ENCODE results near the gene RALGDS.
A peak's percentile ranks its signal among the peaks of the same experiment; 100 is the strongest.

The RALGDS gene

DNA sequence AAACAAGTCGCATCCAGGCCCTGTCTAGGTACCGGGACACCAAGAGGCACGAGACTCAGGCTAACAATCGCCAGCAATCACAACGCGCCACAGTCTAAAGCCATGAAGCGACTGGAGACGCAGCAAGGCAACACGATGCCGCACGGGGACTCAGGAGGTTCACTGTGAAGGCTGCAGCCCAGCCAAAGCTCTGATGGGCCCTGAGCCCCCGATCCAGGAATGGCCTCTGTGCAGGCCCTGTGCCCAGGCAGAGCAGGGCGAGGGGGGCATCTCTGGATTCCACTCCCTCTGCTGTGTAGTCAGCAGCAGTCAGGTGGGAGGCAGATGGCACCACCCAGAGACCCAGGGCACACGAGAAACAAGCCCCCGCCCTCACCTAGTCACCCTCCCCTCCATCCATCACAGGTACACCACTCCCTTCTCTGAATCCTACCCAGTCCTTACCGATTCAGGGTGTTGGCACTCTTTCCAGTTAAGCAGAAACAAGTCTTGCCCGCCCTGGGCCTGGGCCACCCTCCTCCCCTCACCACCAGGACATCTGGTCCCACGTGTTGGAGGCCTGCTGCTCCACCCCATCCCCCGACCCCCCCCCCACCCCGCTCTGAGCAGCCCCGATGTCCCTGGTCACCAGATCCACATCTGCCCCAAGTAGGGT, 1.1 kb downstream of the RALGDS start:
- TF ChIP-seq PPARA (CRISPR knock-in tag; IDR thresholded peaks at IDR 0.05; ENCODE audit: borderline replicate concordance) (no peak), TOX (CRISPR knock-in tag; IDR thresholded peaks at IDR 0.05; ENCODE audit: borderline replicate concordance) (no peak), ZFP3 (CRISPR knock-in tag; IDR thresholded peaks at IDR 0.05) (no peak), ZNF8 (CRISPR knock-in tag; IDR thresholded peaks at IDR 0.05) (no peak), BACH2 (CRISPR knock-in tag; IDR thresholded peaks at IDR 0.05; ENCODE audit: borderline replicate concordance) (no peak), ARNTL (CRISPR knock-in tag; IDR thresholded peaks at IDR 0.05; ENCODE audit: borderline replicate concordance, low read depth) (no peak), GLIS3 (CRISPR knock-in tag; IDR thresholded peaks at IDR 0.05) (no peak), CSDC2 (CRISPR knock-in tag; IDR thresholded peaks at IDR 0.05) (no peak), RARB (CRISPR knock-in tag; IDR thresholded peaks at IDR 0.05) (no peak), ZC3H10 (CRISPR knock-in tag; IDR thresholded peaks at IDR 0.05) (no peak), ZNF565 (CRISPR knock-in tag; conservative IDR thresholded peaks at IDR 0.05; ENCODE audit: low read depth) (no peak), OSR1 (CRISPR knock-in tag; IDR thresholded peaks at IDR 0.05) (no peak)
- TF ChIP-seq, protein P1, sequence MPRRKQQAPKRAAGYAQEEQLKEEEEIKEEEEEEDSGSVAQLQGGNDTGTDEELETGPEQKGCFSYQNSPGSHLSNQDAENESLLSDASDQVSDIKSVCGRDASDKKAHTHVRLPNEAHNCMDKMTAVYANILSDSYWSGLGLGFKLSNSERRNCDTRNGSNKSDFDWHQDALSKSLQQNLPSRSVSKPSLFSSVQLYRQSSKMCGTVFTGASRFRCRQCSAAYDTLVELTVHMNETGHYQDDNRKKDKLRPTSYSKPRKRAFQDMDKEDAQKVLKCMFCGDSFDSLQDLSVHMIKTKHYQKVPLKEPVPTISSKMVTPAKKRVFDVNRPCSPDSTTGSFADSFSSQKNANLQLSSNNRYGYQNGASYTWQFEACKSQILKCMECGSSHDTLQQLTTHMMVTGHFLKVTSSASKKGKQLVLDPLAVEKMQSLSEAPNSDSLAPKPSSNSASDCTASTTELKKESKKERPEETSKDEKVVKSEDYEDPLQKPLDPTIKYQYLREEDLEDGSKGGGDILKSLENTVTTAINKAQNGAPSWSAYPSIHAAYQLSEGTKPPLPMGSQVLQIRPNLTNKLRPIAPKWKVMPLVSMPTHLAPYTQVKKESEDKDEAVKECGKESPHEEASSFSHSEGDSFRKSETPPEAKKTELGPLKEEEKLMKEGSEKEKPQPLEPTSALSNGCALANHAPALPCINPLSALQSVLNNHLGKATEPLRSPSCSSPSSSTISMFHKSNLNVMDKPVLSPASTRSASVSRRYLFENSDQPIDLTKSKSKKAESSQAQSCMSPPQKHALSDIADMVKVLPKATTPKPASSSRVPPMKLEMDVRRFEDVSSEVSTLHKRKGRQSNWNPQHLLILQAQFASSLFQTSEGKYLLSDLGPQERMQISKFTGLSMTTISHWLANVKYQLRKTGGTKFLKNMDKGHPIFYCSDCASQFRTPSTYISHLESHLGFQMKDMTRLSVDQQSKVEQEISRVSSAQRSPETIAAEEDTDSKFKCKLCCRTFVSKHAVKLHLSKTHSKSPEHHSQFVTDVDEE (CRISPR knock-in tag; IDR thresholded peaks at IDR 0.05), result no peak
- TF ChIP-seq, protein P2, sequence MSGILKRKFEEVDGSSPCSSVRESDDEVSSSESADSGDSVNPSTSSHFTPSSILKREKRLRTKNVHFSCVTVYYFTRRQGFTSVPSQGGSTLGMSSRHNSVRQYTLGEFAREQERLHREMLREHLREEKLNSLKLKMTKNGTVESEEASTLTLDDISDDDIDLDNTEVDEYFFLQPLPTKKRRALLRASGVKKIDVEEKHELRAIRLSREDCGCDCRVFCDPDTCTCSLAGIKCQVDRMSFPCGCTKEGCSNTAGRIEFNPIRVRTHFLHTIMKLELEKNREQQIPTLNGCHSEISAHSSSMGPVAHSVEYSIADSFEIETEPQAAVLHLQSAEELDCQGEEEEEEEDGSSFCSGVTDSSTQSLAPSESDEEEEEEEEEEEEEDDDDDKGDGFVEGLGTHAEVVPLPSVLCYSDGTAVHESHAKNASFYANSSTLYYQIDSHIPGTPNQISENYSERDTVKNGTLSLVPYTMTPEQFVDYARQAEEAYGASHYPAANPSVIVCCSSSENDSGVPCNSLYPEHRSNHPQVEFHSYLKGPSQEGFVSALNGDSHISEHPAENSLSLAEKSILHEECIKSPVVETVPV (CRISPR knock-in tag; IDR thresholded peaks at IDR 0.05), result no peak
- TF ChIP-seq, protein P3, sequence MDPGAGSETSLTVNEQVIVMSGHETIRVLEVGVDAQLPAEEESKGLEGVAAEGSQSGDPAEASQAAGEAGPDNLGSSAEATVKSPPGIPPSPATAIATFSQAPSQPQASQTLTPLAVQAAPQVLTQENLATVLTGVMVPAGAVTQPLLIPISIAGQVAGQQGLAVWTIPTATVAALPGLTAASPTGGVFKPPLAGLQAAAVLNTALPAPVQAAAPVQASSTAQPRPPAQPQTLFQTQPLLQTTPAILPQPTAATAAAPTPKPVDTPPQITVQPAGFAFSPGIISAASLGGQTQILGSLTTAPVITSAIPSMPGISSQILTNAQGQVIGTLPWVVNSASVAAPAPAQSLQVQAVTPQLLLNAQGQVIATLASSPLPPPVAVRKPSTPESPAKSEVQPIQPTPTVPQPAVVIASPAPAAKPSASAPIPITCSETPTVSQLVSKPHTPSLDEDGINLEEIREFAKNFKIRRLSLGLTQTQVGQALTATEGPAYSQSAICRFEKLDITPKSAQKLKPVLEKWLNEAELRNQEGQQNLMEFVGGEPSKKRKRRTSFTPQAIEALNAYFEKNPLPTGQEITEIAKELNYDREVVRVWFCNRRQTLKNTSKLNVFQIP (CRISPR knock-in tag; IDR thresholded peaks at IDR 0.05; ENCODE audit: borderline replicate concordance, low read depth), result no peak
- TF ChIP-seq, protein P4, sequence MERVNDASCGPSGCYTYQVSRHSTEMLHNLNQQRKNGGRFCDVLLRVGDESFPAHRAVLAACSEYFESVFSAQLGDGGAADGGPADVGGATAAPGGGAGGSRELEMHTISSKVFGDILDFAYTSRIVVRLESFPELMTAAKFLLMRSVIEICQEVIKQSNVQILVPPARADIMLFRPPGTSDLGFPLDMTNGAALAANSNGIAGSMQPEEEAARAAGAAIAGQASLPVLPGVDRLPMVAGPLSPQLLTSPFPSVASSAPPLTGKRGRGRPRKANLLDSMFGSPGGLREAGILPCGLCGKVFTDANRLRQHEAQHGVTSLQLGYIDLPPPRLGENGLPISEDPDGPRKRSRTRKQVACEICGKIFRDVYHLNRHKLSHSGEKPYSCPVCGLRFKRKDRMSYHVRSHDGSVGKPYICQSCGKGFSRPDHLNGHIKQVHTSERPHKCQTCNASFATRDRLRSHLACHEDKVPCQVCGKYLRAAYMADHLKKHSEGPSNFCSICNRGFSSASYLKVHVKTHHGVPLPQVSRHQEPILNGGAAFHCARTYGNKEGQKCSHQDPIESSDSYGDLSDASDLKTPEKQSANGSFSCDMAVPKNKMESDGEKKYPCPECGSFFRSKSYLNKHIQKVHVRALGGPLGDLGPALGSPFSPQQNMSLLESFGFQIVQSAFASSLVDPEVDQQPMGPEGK (CRISPR knock-in tag; IDR thresholded peaks at IDR 0.05; ENCODE audit: borderline replicate concordance), result no peak
- peak; percentile 24 for ATAC-seq

- TF ChIP-seq, protein P1 (CRISPR knock-in tag; IDR thresholded peaks at IDR 0.05), result no peak
- no peak for TF ChIP-seq CSDC2 (CRISPR knock-in tag; IDR thresholded peaks at IDR 0.05)
- no peak for TF ChIP-seq BACH2 (CRISPR knock-in tag; IDR thresholded peaks at IDR 0.05; ENCODE audit: borderline replicate concordance)
- no peak for TF ChIP-seq ZNF70 (CRISPR knock-in tag; IDR thresholded peaks at IDR 0.05)
- TF ChIP-seq TCF4 (CRISPR knock-in tag; IDR thresholded peaks at IDR 0.05; ENCODE audit: borderline replicate concordance), result peak; percentile 88
- peak; percentile 49 for ATAC-seq
Measured at GRCh38 chr9:133119103-133119845, 1.8 kb downstream of the RALGDS start.
